ENCODE results near the gene ARHGAP15. TPM values are rescaled to one million over a fixed set of nuclear protein-coding genes. Genes with fewer than 3 reads are reported as not detected.

ARHGAP15 gene
- total RNA-seq, 1 donor from 2014 or later: not detected

GRCh38 chr2:143482771-143483170 is 353.6 kb downstream of the ARHGAP15 start:
- no peak overlapping the region for H3K9ac ChIP-seq (ENCODE audit: low read length)
- no peaks in the 10 kb centered on the region for H3K27me3 Mint-ChIP-seq (ENCODE audit: low read depth, unreplicated experiment)
- H3K4me3 ChIP-seq (ENCODE audit: insufficient read depth, low read depth, low read length): no peak overlapping the region
- peaks cover 8% of the 10 kb centered on the region for H3K4me1 Mint-ChIP-seq (ENCODE audit: low read depth, unreplicated experiment)
- H3K27me3 ChIP-seq (ENCODE audit: insufficient read depth, low read length): no peaks in the 10 kb centered on the region
- H3K27ac Mint-ChIP-seq (ENCODE audit: unreplicated experiment): no peak overlapping the region
- H4K20me1 ChIP-seq (ENCODE audit: insufficient read depth, low read length): no peaks in the 10 kb centered on the region
- no peaks in the 10 kb centered on the region for H3K9me3 Mint-ChIP-seq (ENCODE audit: unreplicated experiment)
- no peaks in the 10 kb centered on the region for H3K4me1 ChIP-seq (ENCODE audit: insufficient read depth, low read length)
- H3K9me3 ChIP-seq (ENCODE audit: insufficient read depth, low read depth, low read length): no peaks in the 10 kb centered on the region
- H3K4me3 Mint-ChIP-seq (ENCODE audit: unreplicated experiment): no peak overlapping the region
- TF ChIP-seq EZH2 (IDR thresholded peaks at IDR 0.05; ENCODE audit: insufficient read depth, low read length) (no peak), CTCF (IDR thresholded peaks at IDR 0.05; ENCODE audit: insufficient read depth, low read depth, low read length) (no peak)
- H2AFZ ChIP-seq (ENCODE audit: low read depth, low read length): no peak overlapping the region
- no peak for FAIRE-seq
- H3K79me2 ChIP-seq (ENCODE audit: insufficient read depth, low read length): no peaks in the 10 kb centered on the region
- H3K36me3 ChIP-seq (ENCODE audit: insufficient read depth, low read length): no peaks in the 10 kb centered on the region
- no peak overlapping the region for H3K4me2 ChIP-seq (ENCODE audit: low read length)
- H3K36me3 Mint-ChIP-seq (ENCODE audit: low read depth, unreplicated experiment): no peaks in the 10 kb centered on the region
- DNase-seq (ENCODE audit: low read depth): no peak
- H3K27ac ChIP-seq (ENCODE audit: low read depth, low read length): no peak overlapping the region

- Histone ChIP-seq H4K20me1 (ENCODE audit: insufficient read depth, low read length) (no peaks in the 10 kb centered on the region), H3K27ac (ENCODE audit: low read depth, low read length) (no peak overlapping the region), H3K4me1 (ENCODE audit: insufficient read depth, low read length) (peaks cover 5% of the 10 kb centered on the region), H3K36me3 (ENCODE audit: insufficient read depth, low read length) (no peaks in the 10 kb centered on the region), H3K9me3 (ENCODE audit: insufficient read depth, low read depth, low read length) (no peaks in the 10 kb centered on the region), H3K4me2 (ENCODE audit: low read length) (no peak overlapping the region), H2AFZ (ENCODE audit: low read depth, low read length) (no peak overlapping the region), H3K4me3 (ENCODE audit: insufficient read depth, low read depth, low read length) (no peak overlapping the region), H3K9ac (ENCODE audit: low read length) (no peak overlapping the region), H3K79me2 (ENCODE audit: insufficient read depth, low read length) (no peaks in the 10 kb centered on the region), H3K27me3 (ENCODE audit: insufficient read depth, low read length) (no peaks in the 10 kb centered on the region)
- no peaks in the 10 kb centered on the region for H3K9me3 Mint-ChIP-seq (ENCODE audit: unreplicated experiment)
- FAIRE-seq (no peak), DNase-seq (ENCODE audit: low read depth) (no peak)
- no peak overlapping the region for H3K27ac Mint-ChIP-seq (ENCODE audit: unreplicated experiment)
- no peak overlapping the region for H3K4me3 Mint-ChIP-seq (ENCODE audit: unreplicated experiment)
- H3K36me3 Mint-ChIP-seq (ENCODE audit: low read depth, unreplicated experiment): no peaks in the 10 kb centered on the region
- peaks cover 4% of the 10 kb centered on the region for H3K4me1 Mint-ChIP-seq (ENCODE audit: low read depth, unreplicated experiment)
- TF ChIP-seq EZH2 (IDR thresholded peaks at IDR 0.05; ENCODE audit: insufficient read depth, low read length): no peak
- no peak for TF ChIP-seq CTCF (IDR thresholded peaks at IDR 0.05; ENCODE audit: insufficient read depth, low read depth, low read length)
- no peaks in the 10 kb centered on the region for H3K27me3 Mint-ChIP-seq (ENCODE audit: low read depth, unreplicated experiment)
Observed at GRCh38 chr2:143486976-143487375, 357.8 kb downstream of the ARHGAP15 start.

DNA sequence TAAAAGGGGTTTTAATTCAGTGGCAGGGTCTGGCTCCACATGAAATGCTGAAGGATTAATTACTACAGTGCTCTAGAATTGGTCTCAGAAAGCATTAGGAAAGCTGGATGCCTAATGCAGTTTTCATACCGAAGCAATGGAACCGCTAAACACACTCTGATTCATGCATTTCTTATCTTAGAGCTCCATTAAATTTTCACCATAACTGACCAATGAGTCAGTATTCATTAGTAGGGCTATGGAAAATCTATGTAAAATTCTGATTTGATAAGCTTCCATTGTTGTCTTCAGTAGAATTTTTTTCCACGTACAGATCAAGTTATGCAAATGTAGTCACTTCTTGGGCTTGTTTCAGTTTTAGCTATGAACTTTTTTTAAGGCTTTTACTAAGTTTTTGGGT is 359.9 kb downstream of the ARHGAP15 start:
- no peaks in the 10 kb centered on the region for H3K9me3 Mint-ChIP-seq (ENCODE audit: unreplicated experiment)
- Histone ChIP-seq H3K79me2 (ENCODE audit: insufficient read depth, low read length) (no peaks in the 10 kb centered on the region), H3K27me3 (ENCODE audit: insufficient read depth, low read length) (no peaks in the 10 kb centered on the region), H3K4me1 (ENCODE audit: insufficient read depth, low read length) (peaks cover 5% of the 10 kb centered on the region), H4K20me1 (ENCODE audit: insufficient read depth, low read length) (no peaks in the 10 kb centered on the region), H3K9ac (ENCODE audit: low read length) (no peak overlapping the region), H2AFZ (ENCODE audit: low read depth, low read length) (peak overlapping the region; percentile 18), H3K36me3 (ENCODE audit: insufficient read depth, low read length) (no peaks in the 10 kb centered on the region), H3K27ac (ENCODE audit: low read depth, low read length) (peak overlapping the region; percentile 60), H3K4me2 (ENCODE audit: low read length) (peak overlapping the region; percentile 72), H3K4me3 (ENCODE audit: insufficient read depth, low read depth, low read length) (peak overlapping the region; percentile 13), H3K9me3 (ENCODE audit: insufficient read depth, low read depth, low read length) (no peaks in the 10 kb centered on the region)
- peaks cover 3% of the 10 kb centered on the region for H3K36me3 Mint-ChIP-seq (ENCODE audit: low read depth, unreplicated experiment)
- peak; percentile 94 for DNase-seq (ENCODE audit: low read depth)
- TF ChIP-seq CTCF (IDR thresholded peaks at IDR 0.05; ENCODE audit: insufficient read depth, low read depth, low read length) (no peak), EZH2 (IDR thresholded peaks at IDR 0.05; ENCODE audit: insufficient read depth, low read length) (no peak)
- peak; percentile 94 for FAIRE-seq
- no peaks in the 10 kb centered on the region for H3K27me3 Mint-ChIP-seq (ENCODE audit: low read depth, unreplicated experiment)
- no peak overlapping the region for H3K27ac Mint-ChIP-seq (ENCODE audit: unreplicated experiment)
- H3K4me3 Mint-ChIP-seq (ENCODE audit: unreplicated experiment): no peak overlapping the region
- H3K4me1 Mint-ChIP-seq (ENCODE audit: low read depth, unreplicated experiment): no peaks in the 10 kb centered on the region
